Astrocyte (in vitro differentiated cells and primary cell): ENCODE data around the gene PEX16. TPM values are rescaled to one million over a fixed set of nuclear protein-coding genes. Genes with fewer than 3 reads are reported as not detected.

Experiments used
- DNase-seq: peaks from one replicate; pipeline ENCODE4 v3.0.0-alpha.2; 2010; ENCODE audit warnings: low read depth
- FAIRE-seq: peaks from 2 replicates; lab custom pipeline; 2011; peaks lifted over from hg19 to GRCh38; lab: Jason Lieb, UNC
- H2AFZ ChIP-seq: 2 replicates; pipeline ENCODE4 v1.6.0; 2012; ENCODE audit warnings: low read depth, low read length, inconsistent platforms
- H3K27ac ChIP-seq: 2 replicates; pipeline ENCODE4 v1.5.1; 2011; ENCODE audit warnings: low read depth, low read length, inconsistent platforms
- H3K27me3 ChIP-seq: 2 replicates; pipeline ENCODE4 v1.6.0; 2011; ENCODE audit warnings: low read length, inconsistent platforms; ENCODE audit not compliant: insufficient read depth
- H3K36me3 ChIP-seq: 2 replicates; pipeline ENCODE4 v1.5.1; 2011; ENCODE audit warnings: low read length, inconsistent platforms; ENCODE audit not compliant: insufficient read depth
- H3K4me1 ChIP-seq: 2 replicates; pipeline ENCODE4 v1.5.1; 2011; ENCODE audit warnings: low read length, inconsistent platforms; ENCODE audit not compliant: insufficient read depth
- H3K4me2 ChIP-seq: 2 replicates; pipeline ENCODE4 v1.6.0; 2012; ENCODE audit warnings: low read length, inconsistent platforms
- H3K4me3 ChIP-seq: 2 replicates; pipeline ENCODE4 v1.5.1; 2011; ENCODE audit warnings: low read depth, mild to moderate bottlenecking, low read length, inconsistent platforms; ENCODE audit not compliant: insufficient read depth
- H3K79me2 ChIP-seq: 2 replicates; pipeline ENCODE4 v1.6.0; 2012; ENCODE audit warnings: mild to moderate bottlenecking, low read length, inconsistent platforms; ENCODE audit not compliant: insufficient read depth
- H3K9ac ChIP-seq: 2 replicates; pipeline ENCODE4 v1.6.0; 2012; ENCODE audit warnings: mild to moderate bottlenecking, low read length, inconsistent platforms
- H3K9me3 ChIP-seq: 2 replicates; pipeline ENCODE4 v1.5.1; 2012; ENCODE audit warnings: low read depth, mild to moderate bottlenecking, low read length, inconsistent platforms; ENCODE audit not compliant: insufficient read depth
- H4K20me1 ChIP-seq: 2 replicates; pipeline ENCODE4 v1.6.0; 2012; ENCODE audit warnings: low read length, inconsistent platforms; ENCODE audit not compliant: insufficient read depth
- H3K27ac Mint-ChIP-seq: one replicate; pipeline ENCODE4 v1.8.0; 2021; ENCODE audit warnings: mild to moderate bottlenecking, mixed read lengths; ENCODE audit not compliant: unreplicated experiment
- H3K27me3 Mint-ChIP-seq: one replicate; pipeline ENCODE4 v1.8.0; 2021; ENCODE audit warnings: low read depth, mixed read lengths; ENCODE audit not compliant: unreplicated experiment
- H3K36me3 Mint-ChIP-seq: one replicate; pipeline ENCODE4 v1.8.0; 2021; ENCODE audit warnings: low read depth, mixed read lengths; ENCODE audit not compliant: unreplicated experiment
- H3K4me1 Mint-ChIP-seq: one replicate; pipeline ENCODE4 v1.8.0; 2021; ENCODE audit warnings: low read depth, mixed read lengths; ENCODE audit not compliant: unreplicated experiment
- H3K4me3 Mint-ChIP-seq: one replicate; pipeline ENCODE4 v1.8.0; 2021; ENCODE audit warnings: mild to moderate bottlenecking, moderate library complexity, mixed read lengths; ENCODE audit not compliant: unreplicated experiment
- H3K9me3 Mint-ChIP-seq: one replicate; pipeline ENCODE4 v1.8.0; 2021; ENCODE audit warnings: mild to moderate bottlenecking, mixed read lengths; ENCODE audit not compliant: unreplicated experiment
- EZH2 ChIP-seq: IDR thresholded peaks from 2 replicates; pipeline ENCODE4 v1.6.1; 2012; ENCODE audit warnings: mild to moderate bottlenecking, low read length, inconsistent platforms; ENCODE audit not compliant: insufficient read depth
- total RNA-seq: library from RNA; stranded (reverse); gene quantifications from 2 replicates; pipeline ENCODE4 v1.2.1, GENCODE V29; 2021
- TF ChIP-seq, protein P1 (sequence below): IDR thresholded peaks from 2 replicates; pipeline ENCODE4 v1.5.1; 2011; ENCODE audit warnings: low read depth, mild to moderate bottlenecking, inconsistent platforms, low read length, moderate library complexity; ENCODE audit not compliant: insufficient read depth

PEX16 gene
- total RNA-seq, 1 donor from 2014 or later, result 25.9 TPM

- no peak overlapping the region for H2AFZ ChIP-seq
- H3K79me2 ChIP-seq, result no peaks in the 10 kb centered on the region
- no peak for FAIRE-seq
- H3K4me3 ChIP-seq, result no peak overlapping the region
- no peak for TF ChIP-seq EZH2
- TF ChIP-seq, protein P1, sequence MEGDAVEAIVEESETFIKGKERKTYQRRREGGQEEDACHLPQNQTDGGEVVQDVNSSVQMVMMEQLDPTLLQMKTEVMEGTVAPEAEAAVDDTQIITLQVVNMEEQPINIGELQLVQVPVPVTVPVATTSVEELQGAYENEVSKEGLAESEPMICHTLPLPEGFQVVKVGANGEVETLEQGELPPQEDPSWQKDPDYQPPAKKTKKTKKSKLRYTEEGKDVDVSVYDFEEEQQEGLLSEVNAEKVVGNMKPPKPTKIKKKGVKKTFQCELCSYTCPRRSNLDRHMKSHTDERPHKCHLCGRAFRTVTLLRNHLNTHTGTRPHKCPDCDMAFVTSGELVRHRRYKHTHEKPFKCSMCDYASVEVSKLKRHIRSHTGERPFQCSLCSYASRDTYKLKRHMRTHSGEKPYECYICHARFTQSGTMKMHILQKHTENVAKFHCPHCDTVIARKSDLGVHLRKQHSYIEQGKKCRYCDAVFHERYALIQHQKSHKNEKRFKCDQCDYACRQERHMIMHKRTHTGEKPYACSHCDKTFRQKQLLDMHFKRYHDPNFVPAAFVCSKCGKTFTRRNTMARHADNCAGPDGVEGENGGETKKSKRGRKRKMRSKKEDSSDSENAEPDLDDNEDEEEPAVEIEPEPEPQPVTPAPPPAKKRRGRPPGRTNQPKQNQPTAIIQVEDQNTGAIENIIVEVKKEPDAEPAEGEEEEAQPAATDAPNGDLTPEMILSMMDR, result no peak
- Mint-ChIP-seq H3K9me3 (no peaks in the 10 kb centered on the region), H3K27me3 (peaks cover 36% of the 10 kb centered on the region), H3K36me3 (peaks cover 9% of the 10 kb centered on the region), H3K27ac (no peak overlapping the region), H3K4me3 (no peak overlapping the region), H3K4me1 (no peaks in the 10 kb centered on the region)
- H3K36me3 ChIP-seq, result no peaks in the 10 kb centered on the region
- peaks cover 4% of the 10 kb centered on the region for H3K4me1 ChIP-seq
- H3K27me3 ChIP-seq, result peaks cover 4% of the 10 kb centered on the region
- no peak overlapping the region for H3K4me2 ChIP-seq
- H3K9me3 ChIP-seq, result no peaks in the 10 kb centered on the region
- peaks cover 15% of the 10 kb centered on the region for H4K20me1 ChIP-seq
- H3K9ac ChIP-seq, result no peak overlapping the region
- no peak for DNase-seq
- no peak overlapping the region for H3K27ac ChIP-seq
Measured at GRCh38 chr11:45887587-45887986, 30.1 kb downstream of the PEX16 start.

- H3K4me3 Mint-ChIP-seq, result no peak overlapping the region
Measured at GRCh38 chr11:45886816-45887520, 30.7 kb downstream of the PEX16 start.

More at GRCh38 chr11:45886816-45887520, 30.7 kb downstream of the PEX16 start:
- peaks cover 14% of the 10 kb centered on the region for H3K36me3 Mint-ChIP-seq
- peaks cover 30% of the 10 kb centered on the region for H3K27me3 Mint-ChIP-seq
- H3K27me3 ChIP-seq, result peaks cover 4% of the 10 kb centered on the region
- FAIRE-seq, result no peak
- no peaks in the 10 kb centered on the region for H3K36me3 ChIP-seq
- no peak for TF ChIP-seq EZH2
- TF ChIP-seq, protein P1, result no peak
- H3K4me1 ChIP-seq, result peaks cover 4% of the 10 kb centered on the region
- H3K27ac ChIP-seq, result no peak overlapping the region
- no peaks in the 10 kb centered on the region for H3K79me2 ChIP-seq
- no peak overlapping the region for H3K27ac Mint-ChIP-seq
- DNase-seq, result no peak
- no peak overlapping the region for H3K4me2 ChIP-seq
- H3K4me1 Mint-ChIP-seq, result peaks cover 5% of the 10 kb centered on the region
- no peak overlapping the region for H2AFZ ChIP-seq
- no peak overlapping the region for H3K4me3 ChIP-seq
- no peaks in the 10 kb centered on the region for H3K9me3 ChIP-seq
- no peak overlapping the region for H3K9ac ChIP-seq
- no peaks in the 10 kb centered on the region for H3K9me3 Mint-ChIP-seq
- H4K20me1 ChIP-seq, result peaks cover 21% of the 10 kb centered on the region
